ENCODE measurements around the gene BUB1B.
"Not testable (repeated sequence)": the region's sequence is repeated elsewhere in the genome, so short reads cannot be mapped to it uniquely, and the experiment has no call there.

The BUB1B gene

GRCh38 chr15:40130799-40131502, 29.9 kb upstream of the BUB1B start:
- TF ChIP-seq CTCF (IDR thresholded peaks at IDR 0.05; ENCODE audit: insufficient read depth, low read depth, low read length, missing control alignments) = no peak
- DNase-seq (ENCODE audit: low read depth) = no peak
- H3K4me3 ChIP-seq (ENCODE audit: low read depth, low read length) = no peak overlapping the region

GRCh38 chr15:40133544-40133943, 27.3 kb upstream of the BUB1B start:
- H3K4me3 ChIP-seq (ENCODE audit: low read depth, low read length) = no peak overlapping the region
- DNase-seq (ENCODE audit: low read depth) = no peak
- no peak for TF ChIP-seq CTCF (IDR thresholded peaks at IDR 0.05; ENCODE audit: insufficient read depth, low read depth, low read length, missing control alignments)

- no peak for TF ChIP-seq CTCF (IDR thresholded peaks at IDR 0.05; ENCODE audit: insufficient read depth, low read depth, low read length, missing control alignments)
- DNase-seq (ENCODE audit: low read depth) = no peak
- H3K4me3 ChIP-seq (ENCODE audit: low read depth, low read length) = no peak overlapping the region
These were observed 26.0 kb upstream of the BUB1B start for GRCh38 chr15:40134885-40135284.

- not testable (repeated sequence) for DNase-seq (ENCODE audit: low read depth); H3K4me3 ChIP-seq (ENCODE audit: low read depth, low read length)
These were observed 24.9 kb upstream of the BUB1B start for GRCh38 chr15:40135846-40136450.

GRCh38 chr15:40136470-40137302, 24.2 kb upstream of the BUB1B start:
- TF ChIP-seq CTCF (IDR thresholded peaks at IDR 0.05; ENCODE audit: insufficient read depth, low read depth, low read length, missing control alignments) = no peak
- DNase-seq (ENCODE audit: low read depth) = no peak

DNA sequence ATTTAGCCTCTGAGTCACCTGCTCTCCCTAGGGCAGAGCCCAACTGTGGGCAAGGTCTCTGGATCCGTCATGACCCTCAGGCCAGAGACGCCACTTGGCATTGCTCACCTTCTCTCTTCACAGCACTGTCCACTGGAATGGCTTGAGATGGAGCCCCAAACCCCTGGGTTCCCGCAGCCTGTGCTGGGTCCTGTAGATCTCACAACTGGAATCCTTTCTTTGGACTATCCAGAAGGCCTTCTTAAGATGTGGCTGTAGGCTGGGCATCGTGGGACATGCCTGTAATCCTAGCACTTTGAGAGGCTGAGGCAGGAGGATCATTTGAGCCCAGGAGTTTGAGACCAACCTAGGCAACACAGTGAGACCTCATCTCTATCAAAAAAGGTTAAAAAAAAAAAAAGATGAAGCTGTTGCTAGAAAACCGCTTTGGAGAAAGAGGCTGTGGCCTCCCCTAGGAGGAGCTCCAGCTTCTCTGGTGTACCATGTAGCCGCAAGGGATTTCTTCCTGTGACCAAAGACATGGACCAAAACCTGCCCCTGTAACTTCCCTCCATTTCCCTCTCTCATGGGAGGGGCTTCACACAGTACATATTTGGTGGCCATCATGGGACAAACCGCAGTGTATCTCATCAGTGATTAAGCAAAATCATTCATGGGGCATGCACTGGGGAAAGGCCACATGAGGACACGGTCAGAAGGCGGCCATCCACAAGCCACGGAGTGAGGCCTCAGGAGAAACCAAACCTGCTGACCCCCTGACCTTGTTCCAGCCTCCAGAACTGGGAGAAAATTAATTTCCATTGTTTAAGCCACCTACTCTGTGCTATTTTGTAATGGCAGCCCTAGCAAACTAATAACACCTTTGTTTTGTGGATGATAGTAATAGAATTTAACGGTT, 23.3 kb upstream of the BUB1B start:
- no peak overlapping the region for H3K4me3 ChIP-seq (ENCODE audit: low read depth, low read length)
- no peak for DNase-seq (ENCODE audit: low read depth)
- TF ChIP-seq CTCF (IDR thresholded peaks at IDR 0.05; ENCODE audit: insufficient read depth, low read depth, low read length, missing control alignments) = no peak

More at GRCh38 chr15:40136470-40137302, 24.2 kb upstream of the BUB1B start:
- no peak overlapping the region for H3K4me3 ChIP-seq (ENCODE audit: low read depth, low read length)

GRCh38 chr15:40138201-40138570, 22.7 kb upstream of the BUB1B start:
- not testable (repeated sequence) for H3K4me3 ChIP-seq (ENCODE audit: low read depth, low read length); DNase-seq (ENCODE audit: low read depth)
